Left lung (tissue), 10 donors: ENCODE measurements around the gene FOXQ1. TPM values are rescaled to one million over a fixed set of nuclear protein-coding genes. Genes with fewer than 3 reads are reported as not detected.
A peak's percentile ranks its signal among the peaks of the same experiment; 100 is the strongest.

Experiments used
- ATAC-seq: fragments of 200-7000 bp; cut with Tn5 transposase; one replicate; pipeline ENCODE4 v1.9.1; 2020; ENCODE audit warnings: moderate library complexity
- DNase-seq, 4 donors: peaks; one replicate each; pipeline ENCODE4 v3.0.0-alpha.2; 2013 to 2020
- H3K27ac ChIP-seq, 2 donors: fragments of 200-600 bp; sonication (generic) in 1 of 2; one replicate each; pipeline versions ENCODE4 v1.5.0 to v1.8.0; 2020 to 2021
- H3K27me3 ChIP-seq, 2 donors: fragments of 200-600 bp; sonication (generic) in 1 of 2; one replicate each; pipeline versions ENCODE4 v1.5.0 to v1.8.0; 2020 to 2021
- H3K36me3 ChIP-seq, 2 donors: fragments of 200-600 bp; sonication (generic) in 1 of 2; one replicate each; pipeline versions ENCODE4 v1.5.0 to v1.8.0; 2020 to 2021
- H3K4me1 ChIP-seq, 2 donors: fragments of 200-600 bp; one replicate each; pipeline ENCODE4 v1.8.0; 2021
- H3K4me3 ChIP-seq, 2 donors: fragments of 200-600 bp; sonication (generic) in 1 of 2; one replicate each; pipeline versions ENCODE4 v1.5.0 to v1.8.0; 2020 to 2021; ENCODE audit warnings: mild to moderate bottlenecking in 1 of 2
- H3K9me3 ChIP-seq, 2 donors: fragments of 200-600 bp; sonication (generic) in 1 of 2; one replicate each; pipeline versions ENCODE4 v1.5.0 to v1.8.0; 2020 to 2021
- intact Hi-C, 2 donors: fragments of 100-400 bp; cut with DNase I; formaldehyde crosslinking; loops; one replicate each; pipeline versions ENCODE4 v1.11.2 to v1.14.2; 2022
- polyA plus RNA-seq, 6 donors: library from polyadenylated mRNA; unstranded; fragments of 120-200 nt; gene quantifications; one replicate each; pipeline ENCODE4 v1.2.1, GENCODE V29; 2013; ENCODE audit not compliant: insufficient read length in 6 of 6
- total RNA-seq, 2 donors: library from RNA; stranded (reverse); fragmentation: NEBNext Ultra II Directional; extraction: Animal tissue kit (Norgen Biotek cat#: 25700); gene quantifications; one replicate each; pipeline ENCODE4 v1.2.1, GENCODE V29; 2021
- TF ChIP-seq, protein P1 (sequence below), 2 donors: fragments of 200-600 bp; sonication (generic) in 1 of 2; IDR thresholded peaks; one replicate each; pipeline versions ENCODE4 v1.5.0 to v1.8.0; 2021; ENCODE audit warnings: antibody characterized with exemption in 2 of 2
- donor health status: DM: no; HTN: yes; CAD: no.
- donor health status: DM: no; HTN: no; CAD: no.

The FOXQ1 gene
- total and polyA plus RNA-seq, 8 donors, result 2.0 to 12.1 (median 3.5) TPM

DNA sequence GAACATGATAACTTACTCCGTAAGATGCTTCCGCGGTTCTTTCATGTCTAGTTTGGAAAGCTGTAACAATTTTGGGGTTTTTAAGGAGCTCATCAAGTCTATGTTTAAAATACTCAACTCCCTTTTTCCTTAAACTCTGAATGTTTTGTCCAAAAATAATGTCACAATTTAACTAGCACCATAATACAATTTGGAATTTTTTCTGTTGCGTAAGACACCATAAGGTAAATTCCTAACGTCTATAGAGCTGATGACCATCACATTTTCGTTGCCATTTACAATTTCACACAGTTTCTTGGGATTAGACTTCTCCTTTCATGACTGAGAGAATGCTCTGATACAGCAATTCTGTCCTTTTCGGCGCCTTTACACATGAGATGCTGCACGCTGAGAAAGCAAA, 50.7 kb downstream of the FOXQ1 start:
- Histone ChIP-seq H3K36me3 (no peaks in the 10 kb centered on the region), H3K27me3 (peaks cover 0 to 23% of the 10 kb centered on the region in 2 donors), H3K4me1 (peaks cover 0 to 2% of the 10 kb centered on the region in 2 donors), H3K4me3 (no peak overlapping the region), H3K27ac (no peak overlapping the region), H3K9me3 (no peaks in the 10 kb centered on the region)
- intact Hi-C loops, result no loop called here
- no peak for DNase-seq
- TF ChIP-seq, protein P1, sequence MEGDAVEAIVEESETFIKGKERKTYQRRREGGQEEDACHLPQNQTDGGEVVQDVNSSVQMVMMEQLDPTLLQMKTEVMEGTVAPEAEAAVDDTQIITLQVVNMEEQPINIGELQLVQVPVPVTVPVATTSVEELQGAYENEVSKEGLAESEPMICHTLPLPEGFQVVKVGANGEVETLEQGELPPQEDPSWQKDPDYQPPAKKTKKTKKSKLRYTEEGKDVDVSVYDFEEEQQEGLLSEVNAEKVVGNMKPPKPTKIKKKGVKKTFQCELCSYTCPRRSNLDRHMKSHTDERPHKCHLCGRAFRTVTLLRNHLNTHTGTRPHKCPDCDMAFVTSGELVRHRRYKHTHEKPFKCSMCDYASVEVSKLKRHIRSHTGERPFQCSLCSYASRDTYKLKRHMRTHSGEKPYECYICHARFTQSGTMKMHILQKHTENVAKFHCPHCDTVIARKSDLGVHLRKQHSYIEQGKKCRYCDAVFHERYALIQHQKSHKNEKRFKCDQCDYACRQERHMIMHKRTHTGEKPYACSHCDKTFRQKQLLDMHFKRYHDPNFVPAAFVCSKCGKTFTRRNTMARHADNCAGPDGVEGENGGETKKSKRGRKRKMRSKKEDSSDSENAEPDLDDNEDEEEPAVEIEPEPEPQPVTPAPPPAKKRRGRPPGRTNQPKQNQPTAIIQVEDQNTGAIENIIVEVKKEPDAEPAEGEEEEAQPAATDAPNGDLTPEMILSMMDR (IDR thresholded peaks at IDR 0.05), result no peak
- ATAC-seq, result no peak

DNA sequence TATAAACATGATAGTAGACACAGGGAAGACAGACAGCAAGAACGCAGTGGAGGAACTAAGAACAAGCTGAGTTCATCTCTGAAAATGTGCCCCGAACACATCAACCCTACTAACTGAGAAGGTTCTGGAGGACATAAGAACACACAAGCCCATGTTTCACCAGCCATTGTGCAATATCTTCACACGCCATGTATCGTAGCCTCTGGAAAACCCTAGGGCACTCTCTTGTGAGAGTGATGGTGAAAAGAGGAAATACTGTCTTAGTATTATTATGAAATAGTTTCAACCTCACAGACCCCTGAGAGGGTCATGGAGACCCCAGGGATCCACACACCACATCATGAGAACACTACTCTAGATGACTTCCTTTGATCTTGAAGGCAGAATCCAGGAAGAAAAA, 51.4 kb downstream of the FOXQ1 start:
- Histone ChIP-seq H3K4me3 (no peak overlapping the region), H3K36me3 (no peaks in the 10 kb centered on the region), H3K4me1 (peaks cover 0 to 2% of the 10 kb centered on the region in 2 donors), H3K9me3 (no peaks in the 10 kb centered on the region), H3K27me3 (peaks cover 0 to 26% of the 10 kb centered on the region in 2 donors), H3K27ac (peak overlapping the region in 1 of 2 donors; percentile 72)
- no peak for ATAC-seq
- DNase-seq, result no peak
- TF ChIP-seq, protein P1 (IDR thresholded peaks at IDR 0.05), result no peak
- intact Hi-C loops, result no loop called here

DNA sequence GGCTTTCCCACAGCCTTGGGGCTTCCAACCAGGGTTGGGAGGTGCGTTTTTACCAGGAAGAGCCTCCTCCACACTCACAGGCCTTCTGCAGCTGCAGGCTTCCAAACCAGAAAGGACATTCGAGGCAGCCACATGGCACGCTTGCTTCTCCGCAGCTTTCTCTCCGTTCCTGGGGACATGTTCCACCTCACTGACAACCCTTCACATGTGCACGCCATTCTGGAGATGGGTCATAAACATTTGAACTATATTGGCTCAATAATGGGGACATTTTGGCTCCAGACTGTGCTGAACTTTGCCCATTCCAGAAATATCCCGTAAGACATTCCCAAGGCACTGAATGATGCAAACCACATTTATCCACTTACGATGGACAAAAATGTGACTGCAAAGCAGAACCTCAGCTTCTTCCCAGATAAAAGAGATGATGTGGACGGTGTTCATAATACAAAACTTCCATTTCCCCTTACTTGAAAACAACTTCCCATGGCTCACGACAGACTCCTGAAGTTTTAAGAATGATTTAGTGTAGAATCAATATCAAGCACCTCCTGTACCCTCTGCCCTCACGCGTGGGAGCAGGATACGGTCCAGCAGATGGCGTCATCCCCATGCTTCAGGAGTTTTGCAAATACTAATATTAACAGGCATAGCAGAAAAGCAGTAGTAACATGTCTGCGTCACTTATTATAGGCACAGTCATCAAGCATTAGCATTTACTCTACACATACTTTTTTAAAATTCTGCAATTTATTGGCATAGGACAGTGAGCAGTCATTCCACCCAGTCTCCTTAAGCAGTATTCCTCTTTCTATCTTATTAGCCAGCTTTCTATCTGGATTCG, 52.1 kb downstream of the FOXQ1 start:
- Histone ChIP-seq H3K4me1 (peaks cover 0 to 2% of the 10 kb centered on the region in 2 donors), H3K4me3 (no peak overlapping the region), H3K27me3 (peaks cover 0 to 26% of the 10 kb centered on the region in 2 donors), H3K36me3 (no peaks in the 10 kb centered on the region), H3K27ac (peak overlapping the region; percentile 15 to 72), H3K9me3 (no peaks in the 10 kb centered on the region)
- TF ChIP-seq, protein P1 (IDR thresholded peaks at IDR 0.05), result no peak
- intact Hi-C loops, result no loop called here
- DNase-seq, result peak in 2 of 4 donors; percentile 77 to 85
- peak; percentile 61 for ATAC-seq

Other genes starting within 250 kb of the FOXQ1 start
- 10 to 100 TPM; 12.6 to 17.7 TPM for gene FOXF2, start 77.5 kb downstream of the FOXQ1 start, total RNA-seq
- gene FOXF2, start 77.5 kb downstream of the FOXQ1 start, polyA plus RNA-seq, result 10 to 100 TPM; 52.4 to 69.7 (median 59.7) TPM